Neural crest cell (in vitro differentiated cells): Measurements from ENCODE around the gene EPAS1. TPM values are rescaled to one million over a fixed set of nuclear protein-coding genes. Genes with fewer than 3 reads are reported as not detected.

Experiments used
- DNase-seq: peaks from one replicate; pipeline ENCODE4 v3.0.0; 2021; ENCODE audit warnings: low read depth, mixed read lengths, low spot score
- H3K27ac Mint-ChIP-seq: one replicate; pipeline ENCODE4 v1.8.0; 2021; ENCODE audit warnings: mild to moderate bottlenecking, mixed read lengths; ENCODE audit not compliant: unreplicated experiment
- H3K27me3 Mint-ChIP-seq: 2 replicates; pipeline ENCODE4 v1.8.0; 2021; ENCODE audit warnings: low read depth, mild to moderate bottlenecking, mixed read lengths
- H3K36me3 Mint-ChIP-seq: 2 replicates; pipeline ENCODE4 v1.8.0; 2021; ENCODE audit warnings: low read depth, mild to moderate bottlenecking, mixed read lengths
- H3K4me1 Mint-ChIP-seq: 2 replicates; pipeline ENCODE4 v1.8.0; 2021; ENCODE audit warnings: mixed read lengths
- H3K4me3 Mint-ChIP-seq: one replicate; pipeline ENCODE4 v1.8.0; 2021; ENCODE audit warnings: mild to moderate bottlenecking, mixed read lengths
- H3K9me3 Mint-ChIP-seq: 2 replicates; pipeline ENCODE4 v1.8.0; 2021; ENCODE audit warnings: mixed read lengths
- CTCF ChIP-seq: fragments of 200-600 bp; sonication (generic); conservative IDR thresholded peaks from 2 replicates; pipeline ENCODE4 v1.5.0; 2021; ENCODE audit warnings: antibody characterized with exemption, mild to moderate bottlenecking
- long read RNA-seq: library from polyadenylated mRNA; unstranded; transcript quantifications from one replicate; pipeline ENCODE4 v2.0.0, GENCODE V29; 2020
- total RNA-seq: library from RNA; stranded (reverse); gene quantifications from 2 replicates; pipeline ENCODE4 v1.2.1, GENCODE V29; 2021

The EPAS1 gene
- 0.14 and 0.27 TPM in 2 replicates for total RNA-seq
- long read RNA-seq, result 0 reads

DNA sequence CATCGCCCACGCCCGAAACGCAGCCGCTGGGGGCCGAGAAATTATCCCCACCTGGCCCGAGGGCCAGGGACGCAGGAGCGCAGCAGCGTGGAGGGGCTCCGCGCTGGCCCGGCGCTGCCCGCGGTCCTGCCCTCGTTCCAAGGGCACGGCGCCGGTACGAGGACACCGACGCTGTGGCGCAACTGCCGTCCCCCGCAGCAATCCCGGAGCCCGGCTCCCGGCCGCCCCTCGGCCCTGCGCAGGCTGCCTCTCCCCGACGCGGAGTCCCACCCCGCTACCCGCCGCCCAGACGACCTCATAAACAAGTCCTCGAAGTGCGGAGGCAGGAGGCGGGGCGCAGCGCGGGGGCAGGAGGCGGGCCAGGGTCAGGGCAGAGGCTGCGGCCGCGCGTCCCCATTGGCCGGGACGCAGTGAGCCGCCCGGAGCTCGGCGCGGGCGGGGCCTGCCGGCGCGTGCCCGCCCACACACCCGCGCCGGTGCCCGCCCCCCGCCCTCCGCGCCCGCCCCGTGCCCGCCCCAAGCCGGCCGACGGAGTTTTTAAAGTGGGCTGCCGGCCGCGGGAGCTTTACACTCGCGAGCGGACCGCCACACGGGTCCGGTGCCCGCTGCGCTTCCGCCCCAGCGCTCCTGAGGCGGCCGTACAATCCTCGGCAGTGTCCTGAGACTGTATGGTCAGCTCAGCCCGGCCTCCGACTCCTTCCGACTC, at the start of gene EPAS1:
Gene EPAS1 (plus strand): TSS at position 568 of the 706 bp plus-strand sequence. CDS start 505 bp downstream, outside the sequence.
- TF ChIP-seq CTCF, result no peak
- no peaks in the 10 kb centered on the region for H3K9me3 Mint-ChIP-seq
- peaks cover 95% of the 10 kb centered on the region for H3K27me3 Mint-ChIP-seq
- peak within 1 kb of the TSS; percentile 82 for H3K4me3 Mint-ChIP-seq
- peaks cover 22% of the 10 kb centered on the region for H3K4me1 Mint-ChIP-seq
- H3K27ac Mint-ChIP-seq, result no peak within 1 kb of the TSS
- H3K36me3 Mint-ChIP-seq, result no peaks in the 10 kb centered on the region
- peak; percentile 66 for DNase-seq

GRCh38 chr2:46248171-46248570, 49.0 kb upstream of the EPAS1 start:
- DNase-seq, result no peak
- H3K4me3 Mint-ChIP-seq, result no peak overlapping the region
- TF ChIP-seq CTCF, result no peak
- no peaks in the 10 kb centered on the region for H3K36me3 Mint-ChIP-seq
- H3K27me3 Mint-ChIP-seq, result no peaks in the 10 kb centered on the region
- H3K4me1 Mint-ChIP-seq, result no peaks in the 10 kb centered on the region
- H3K9me3 Mint-ChIP-seq, result peaks cover 7% of the 10 kb centered on the region
- H3K27ac Mint-ChIP-seq, result no peak overlapping the region

DNA sequence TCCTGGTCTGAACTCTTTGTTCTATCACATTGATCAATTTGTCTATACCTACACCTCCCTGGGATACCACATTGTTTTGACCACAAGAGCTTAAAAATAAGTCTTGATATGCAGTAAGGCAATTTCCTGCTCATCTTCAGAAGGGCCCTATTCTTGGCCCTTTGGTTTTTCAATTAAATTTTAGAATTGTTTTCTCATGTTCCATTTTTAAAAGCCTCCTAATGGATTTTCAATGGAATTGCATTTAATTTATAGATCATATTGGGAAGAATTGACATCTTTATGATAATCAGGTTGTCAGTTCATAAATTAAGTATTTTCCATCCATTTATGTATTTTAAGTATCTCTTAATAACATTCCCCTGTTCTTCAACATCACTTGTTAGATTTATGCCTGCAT, 47.6 kb upstream of the EPAS1 start:
- TF ChIP-seq CTCF, result no peak
- Mint-ChIP-seq H3K4me3 (no peak overlapping the region), H3K27me3 (no peaks in the 10 kb centered on the region), H3K4me1 (no peaks in the 10 kb centered on the region), H3K9me3 (peaks cover 7% of the 10 kb centered on the region), H3K36me3 (no peaks in the 10 kb centered on the region), H3K27ac (no peak overlapping the region)
- no peak for DNase-seq

GRCh38 chr2:46252891-46253659, 44.1 kb upstream of the EPAS1 start:
- peaks cover 4% of the 10 kb centered on the region for H3K9me3 Mint-ChIP-seq
- no peaks in the 10 kb centered on the region for H3K4me1 Mint-ChIP-seq
- no peaks in the 10 kb centered on the region for H3K27me3 Mint-ChIP-seq
- no peak for TF ChIP-seq CTCF
- H3K27ac Mint-ChIP-seq, result no peak overlapping the region
- H3K36me3 Mint-ChIP-seq, result no peaks in the 10 kb centered on the region
- no peak overlapping the region for H3K4me3 Mint-ChIP-seq
- DNase-seq, result no peak

DNA sequence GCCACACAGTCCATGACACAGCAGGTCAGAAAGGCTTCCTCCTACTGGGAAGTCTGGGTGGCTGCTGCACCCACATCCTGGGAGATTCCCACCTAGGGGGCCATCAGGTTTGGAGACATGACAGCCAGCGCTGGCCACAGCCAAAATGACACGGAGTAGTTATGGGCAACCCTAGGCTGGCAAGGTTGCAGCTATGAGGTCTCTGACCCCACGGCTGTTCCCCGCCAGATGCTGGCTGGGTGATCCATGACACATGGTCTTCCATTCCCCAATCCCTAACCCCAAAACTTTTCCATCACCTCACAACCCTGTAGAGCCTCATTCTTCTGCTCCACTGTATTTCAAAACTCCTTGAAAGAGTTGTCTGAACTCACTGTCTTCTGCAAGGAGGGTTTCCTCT, 42.7 kb upstream of the EPAS1 start:
- H3K27me3 Mint-ChIP-seq, result no peaks in the 10 kb centered on the region
- no peaks in the 10 kb centered on the region for H3K4me1 Mint-ChIP-seq
- H3K36me3 Mint-ChIP-seq, result no peaks in the 10 kb centered on the region
- peaks cover under 1% of the 10 kb centered on the region for H3K9me3 Mint-ChIP-seq
- H3K27ac Mint-ChIP-seq, result no peak overlapping the region
- TF ChIP-seq CTCF, result no peak
- DNase-seq, result no peak
- H3K4me3 Mint-ChIP-seq, result no peak overlapping the region
